ENCODE data around the gene CPTP. TPM values are rescaled to one million over a fixed set of nuclear protein-coding genes. Genes with fewer than 3 reads are reported as not detected.

The CPTP gene
- total and polyA plus RNA-seq, 2 of the 13 experiments (the other 11 are each of a cell fraction or from before 2014, with no cell fraction given) = 5.5 to 9.3 TPM

DNA sequence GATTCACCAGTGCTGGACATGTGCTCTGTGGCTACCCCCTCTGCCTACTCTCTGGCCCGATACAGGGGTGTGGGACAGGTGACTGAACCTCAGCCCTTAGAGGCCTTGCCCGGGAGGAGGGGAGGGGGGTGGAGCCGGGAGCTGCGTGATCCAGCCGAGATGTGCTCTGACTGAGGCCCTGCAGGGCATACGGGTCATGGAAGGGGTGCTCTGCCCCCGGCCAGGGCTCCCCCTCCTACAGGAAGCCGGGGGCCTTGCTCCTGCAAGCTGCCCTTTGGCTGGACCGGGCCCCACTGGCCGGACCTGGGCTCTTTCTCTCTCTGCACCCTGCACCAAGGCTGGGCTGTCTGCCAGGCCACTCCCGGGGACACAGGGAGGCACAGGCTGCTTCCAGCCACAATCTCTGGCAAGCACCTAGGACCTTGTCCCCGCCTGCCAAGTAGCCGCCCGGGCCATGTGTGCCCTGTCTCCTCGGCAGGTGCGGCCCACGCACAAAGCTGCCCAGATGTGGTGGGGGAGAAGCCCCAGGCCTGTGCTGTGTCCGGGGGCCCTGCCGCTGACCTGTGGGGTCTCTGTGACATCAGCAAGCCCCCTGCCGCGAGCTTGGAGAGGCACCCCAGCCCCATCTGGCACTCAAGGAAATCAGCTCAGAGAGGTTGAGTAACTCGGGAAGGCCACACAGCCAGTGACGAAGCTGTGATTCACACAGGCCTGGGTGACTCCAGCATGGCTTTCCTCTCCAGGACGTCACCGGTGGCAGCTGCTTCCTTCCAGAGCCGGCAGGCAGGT is 42.9 kb upstream of the CPTP start (continued):
- TF ChIP-seq SKIL (CRISPR knock-in tag; IDR thresholded peaks at IDR 0.05; ENCODE audit: borderline replicate concordance) (no peak), PRPF4 (IDR thresholded peaks at IDR 0.05; ENCODE audit: low read depth, low read length, poor library complexity, severe bottlenecking) (no peak), ARID4A (CRISPR knock-in tag; IDR thresholded peaks at IDR 0.05; ENCODE audit: borderline replicate concordance) (peak; percentile 69; the same call in 1 of the 2 replicates), ZNF761 (CRISPR knock-in tag; conservative IDR thresholded peaks at IDR 0.05) (peak; percentile 90), ZNF530 (CRISPR knock-in tag; IDR thresholded peaks at IDR 0.05; ENCODE audit: low read depth) (no peak), TBL1XR1 (IDR thresholded peaks at IDR 0.05; ENCODE audit: borderline replicate concordance, low read length, partially characterized antibody) (no peak), IKZF5 (CRISPR knock-in tag; IDR thresholded peaks at IDR 0.05) (no peak; the same call in 1 of the 2 replicates), TBX3 (IDR thresholded peaks at IDR 0.05; ENCODE audit: borderline replicate concordance) (no peak)
- TF ChIP-seq, protein P1, sequence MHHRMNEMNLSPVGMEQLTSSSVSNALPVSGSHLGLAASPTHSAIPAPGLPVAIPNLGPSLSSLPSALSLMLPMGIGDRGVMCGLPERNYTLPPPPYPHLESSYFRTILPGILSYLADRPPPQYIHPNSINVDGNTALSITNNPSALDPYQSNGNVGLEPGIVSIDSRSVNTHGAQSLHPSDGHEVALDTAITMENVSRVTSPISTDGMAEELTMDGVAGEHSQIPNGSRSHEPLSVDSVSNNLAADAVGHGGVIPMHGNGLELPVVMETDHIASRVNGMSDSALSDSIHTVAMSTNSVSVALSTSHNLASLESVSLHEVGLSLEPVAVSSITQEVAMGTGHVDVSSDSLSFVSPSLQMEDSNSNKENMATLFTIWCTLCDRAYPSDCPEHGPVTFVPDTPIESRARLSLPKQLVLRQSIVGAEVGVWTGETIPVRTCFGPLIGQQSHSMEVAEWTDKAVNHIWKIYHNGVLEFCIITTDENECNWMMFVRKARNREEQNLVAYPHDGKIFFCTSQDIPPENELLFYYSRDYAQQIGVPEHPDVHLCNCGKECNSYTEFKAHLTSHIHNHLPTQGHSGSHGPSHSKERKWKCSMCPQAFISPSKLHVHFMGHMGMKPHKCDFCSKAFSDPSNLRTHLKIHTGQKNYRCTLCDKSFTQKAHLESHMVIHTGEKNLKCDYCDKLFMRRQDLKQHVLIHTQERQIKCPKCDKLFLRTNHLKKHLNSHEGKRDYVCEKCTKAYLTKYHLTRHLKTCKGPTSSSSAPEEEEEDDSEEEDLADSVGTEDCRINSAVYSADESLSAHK (CRISPR knock-in tag; IDR thresholded peaks at IDR 0.05; ENCODE audit: borderline replicate concordance) = no peak
- TF ChIP-seq, protein P2, sequence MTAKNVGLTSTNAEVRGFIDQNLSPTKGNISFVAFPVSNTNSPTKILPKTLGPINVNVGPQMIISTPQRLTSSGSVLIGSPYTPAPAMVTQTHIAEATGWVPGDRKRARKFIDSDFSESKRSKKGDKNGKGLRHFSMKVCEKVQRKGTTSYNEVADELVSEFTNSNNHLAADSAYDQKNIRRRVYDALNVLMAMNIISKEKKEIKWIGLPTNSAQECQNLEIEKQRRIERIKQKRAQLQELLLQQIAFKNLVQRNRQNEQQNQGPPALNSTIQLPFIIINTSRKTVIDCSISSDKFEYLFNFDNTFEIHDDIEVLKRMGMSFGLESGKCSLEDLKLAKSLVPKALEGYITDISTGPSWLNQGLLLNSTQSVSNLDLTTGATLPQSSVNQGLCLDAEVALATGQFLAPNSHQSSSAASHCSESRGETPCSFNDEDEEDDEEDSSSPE (CRISPR knock-in tag; IDR thresholded peaks at IDR 0.05) = no peak
- TF ChIP-seq, protein P3, sequence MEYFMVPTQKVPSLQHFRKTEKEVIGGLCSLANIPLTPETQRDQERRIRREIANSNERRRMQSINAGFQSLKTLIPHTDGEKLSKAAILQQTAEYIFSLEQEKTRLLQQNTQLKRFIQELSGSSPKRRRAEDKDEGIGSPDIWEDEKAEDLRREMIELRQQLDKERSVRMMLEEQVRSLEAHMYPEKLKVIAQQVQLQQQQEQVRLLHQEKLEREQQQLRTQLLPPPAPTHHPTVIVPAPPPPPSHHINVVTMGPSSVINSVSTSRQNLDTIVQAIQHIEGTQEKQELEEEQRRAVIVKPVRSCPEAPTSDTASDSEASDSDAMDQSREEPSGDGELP (IDR thresholded peaks at IDR 0.05; ENCODE audit: borderline replicate concordance, low read depth) = peak; percentile 50; the same call in 1 of the 2 replicates
- TF ChIP-seq, protein P4, sequence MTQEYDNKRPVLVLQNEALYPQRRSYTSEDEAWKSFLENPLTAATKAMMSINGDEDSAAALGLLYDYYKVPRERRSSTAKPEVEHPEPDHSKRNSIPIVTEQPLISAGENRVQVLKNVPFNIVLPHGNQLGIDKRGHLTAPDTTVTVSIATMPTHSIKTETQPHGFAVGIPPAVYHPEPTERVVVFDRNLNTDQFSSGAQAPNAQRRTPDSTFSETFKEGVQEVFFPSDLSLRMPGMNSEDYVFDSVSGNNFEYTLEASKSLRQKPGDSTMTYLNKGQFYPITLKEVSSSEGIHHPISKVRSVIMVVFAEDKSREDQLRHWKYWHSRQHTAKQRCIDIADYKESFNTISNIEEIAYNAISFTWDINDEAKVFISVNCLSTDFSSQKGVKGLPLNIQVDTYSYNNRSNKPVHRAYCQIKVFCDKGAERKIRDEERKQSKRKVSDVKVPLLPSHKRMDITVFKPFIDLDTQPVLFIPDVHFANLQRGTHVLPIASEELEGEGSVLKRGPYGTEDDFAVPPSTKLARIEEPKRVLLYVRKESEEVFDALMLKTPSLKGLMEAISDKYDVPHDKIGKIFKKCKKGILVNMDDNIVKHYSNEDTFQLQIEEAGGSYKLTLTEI (CRISPR knock-in tag; conservative IDR thresholded peaks at IDR 0.05) = no peak
